Endodermal cell (in vitro differentiated cells): Measurements from ENCODE around the gene FHAD1. TPM values are rescaled to one million over a fixed set of nuclear protein-coding genes. Genes with fewer than 3 reads are reported as not detected.

ENCODE experiments used
- DNase-seq: peaks from one replicate; pipeline ENCODE4 v3.0.0-alpha.2; 2017
- H3K27ac ChIP-seq: 2 replicates; pipeline ENCODE4 v1.5.1; 2013; ENCODE audit warnings: mild to moderate bottlenecking, low read depth, low read length, moderate library complexity
- H3K27me3 ChIP-seq: 2 replicates; pipeline ENCODE4 v1.6.1; 2013; ENCODE audit warnings: mild to moderate bottlenecking, low read length, moderate library complexity; ENCODE audit not compliant: insufficient read depth, control insufficient read depth, poor library complexity, severe bottlenecking
- H3K36me3 ChIP-seq: 2 replicates; pipeline ENCODE4 v1.7.0; 2013; ENCODE audit warnings: mild to moderate bottlenecking, low read length, moderate library complexity; ENCODE audit not compliant: control insufficient read depth, insufficient read depth
- H3K4me1 ChIP-seq: one replicate; pipeline ENCODE4 v1.7.0; 2013; ENCODE audit warnings: low read length; ENCODE audit not compliant: control insufficient read depth, insufficient read depth
- H3K4me3 ChIP-seq: 2 replicates; pipeline ENCODE4 v1.5.1; 2013; ENCODE audit warnings: mild to moderate bottlenecking, low read length, moderate library complexity
- H3K9ac ChIP-seq: 2 replicates; pipeline ENCODE4 v1.6.1; 2013; ENCODE audit warnings: mild to moderate bottlenecking, low read length, moderate library complexity; ENCODE audit not compliant: poor library complexity, severe bottlenecking; ENCODE audit errors: extremely low read depth
- H3K9me3 ChIP-seq: 2 replicates; pipeline ENCODE4 v1.6.1; 2013; ENCODE audit warnings: mild to moderate bottlenecking, low read length, moderate library complexity; ENCODE audit not compliant: control insufficient read depth
- H3K27ac Mint-ChIP-seq: 2 replicates; pipeline ENCODE4 v1.8.0; 2020; ENCODE audit warnings: mixed read lengths
- H3K27me3 Mint-ChIP-seq: 2 replicates; pipeline ENCODE4 v1.8.0; 2021; ENCODE audit warnings: mild to moderate bottlenecking, mixed read lengths; ENCODE audit not compliant: insufficient read depth
- H3K36me3 Mint-ChIP-seq: 2 replicates; pipeline ENCODE4 v1.8.0; 2020; ENCODE audit warnings: low read depth, mixed read lengths
- H3K4me1 Mint-ChIP-seq: 2 replicates; pipeline ENCODE4 v1.8.0; 2020; ENCODE audit warnings: mixed read lengths
- H3K4me3 Mint-ChIP-seq: 2 replicates; pipeline ENCODE4 v1.8.0; 2020; ENCODE audit warnings: mild to moderate bottlenecking, moderate library complexity, mixed read lengths
- H3K9me3 Mint-ChIP-seq: 2 replicates; pipeline ENCODE4 v1.8.0; 2020; ENCODE audit warnings: mild to moderate bottlenecking, mixed read lengths
- CTCF ChIP-seq: fragments of 200-600 bp; sonication (generic); conservative IDR thresholded peaks from 2 replicates; pipeline ENCODE4 v1.5.0; 2021; ENCODE audit warnings: antibody characterized with exemption, mild to moderate bottlenecking
- WGBS, 2 experiments: methylation state at CpG; one replicate each; pipeline versions ENCODE4 v1.1.5 to v1.1.7; 2013; ENCODE audit warnings: missing lambda C conversion rate in 2 of 2, mixed read lengths in 1 of 2; ENCODE audit not compliant: insufficient coverage in 1 of 2, insufficient read length in 1 of 2; 5-methylcytosine and 5-hydroxymethylcytosine counted together
- total RNA-seq, 2 donors: library from RNA; stranded (reverse); fragmentation: NEBNext Ultra II Directional in 1 of 2; extraction: Animal tissue kit (Norgen Biotek cat#: 25700) in 1 of 2; gene quantifications; 2 replicates in 1 of 2; 3 replicates in 1 of 2; pipeline ENCODE4 v1.2.1, GENCODE V29; 2021

Gene FHAD1
- total RNA-seq, 2 donors from 2014 or later = 2.9 to 3.6 TPM

DNA sequence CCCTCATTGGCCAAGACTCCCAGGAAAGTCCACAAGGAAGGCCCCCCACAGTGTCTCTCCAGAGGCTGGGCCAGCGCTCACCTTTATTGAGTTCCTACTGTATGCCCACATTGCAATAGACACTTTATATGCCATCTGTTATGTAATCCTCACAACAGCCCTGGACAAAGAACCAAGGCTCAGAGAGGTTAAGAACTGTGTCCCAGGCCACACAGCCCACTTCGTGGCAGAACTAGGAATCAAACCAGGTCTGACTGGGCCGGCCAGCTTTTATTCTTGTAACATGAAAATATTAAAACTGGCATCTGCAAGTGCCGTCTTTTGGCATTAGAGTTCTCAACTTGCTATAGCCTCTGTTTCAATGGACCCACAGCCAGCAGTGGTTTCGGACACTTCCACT lies 195.7 kb downstream of the FHAD1 start:
- Mint-ChIP-seq H3K36me3 (no peaks in the 10 kb centered on the region), H3K4me3 (no peak overlapping the region), H3K27me3 (no peaks in the 10 kb centered on the region), H3K9me3 (no peaks in the 10 kb centered on the region), H3K4me1 (no peaks in the 10 kb centered on the region), H3K27ac (no peak overlapping the region)
- H3K4me1 ChIP-seq = no peaks in the 10 kb centered on the region
- no peaks in the 10 kb centered on the region for H3K36me3 ChIP-seq
- H3K4me3 ChIP-seq = no peak overlapping the region
- no peak for DNase-seq
- H3K9ac ChIP-seq = no peak overlapping the region
- WGBS, 2 experiments = 89 to 91% methylated on average over 5 of the region's 5 CpGs
- no peak overlapping the region for H3K27ac ChIP-seq
- no peaks in the 10 kb centered on the region for H3K9me3 ChIP-seq
- TF ChIP-seq CTCF = no peak
- H3K27me3 ChIP-seq = no peaks in the 10 kb centered on the region

GRCh38 chr1:15443281-15443680 lies 196.3 kb downstream of the FHAD1 start:
- Mint-ChIP-seq H3K27me3 (no peaks in the 10 kb centered on the region), H3K4me1 (no peaks in the 10 kb centered on the region), H3K36me3 (no peaks in the 10 kb centered on the region), H3K9me3 (no peaks in the 10 kb centered on the region), H3K27ac (no peak overlapping the region), H3K4me3 (no peak overlapping the region)
- WGBS, 2 experiments = 76 to 86% methylated on average over 5 of the region's 5 CpGs
- Histone ChIP-seq H3K4me1 (no peaks in the 10 kb centered on the region), H3K4me3 (no peak overlapping the region), H3K36me3 (no peaks in the 10 kb centered on the region), H3K27ac (no peak overlapping the region), H3K9ac (no peak overlapping the region), H3K9me3 (no peaks in the 10 kb centered on the region), H3K27me3 (no peaks in the 10 kb centered on the region)
- TF ChIP-seq CTCF = no peak
- no peak for DNase-seq

GRCh38 chr1:15444468-15445389 lies 197.7 kb downstream of the FHAD1 start:
- no peak overlapping the region for H3K27ac ChIP-seq
- no peak overlapping the region for H3K4me3 ChIP-seq
- H3K9me3 ChIP-seq = no peaks in the 10 kb centered on the region
- TF ChIP-seq CTCF = no peak
- Mint-ChIP-seq H3K4me1 (no peaks in the 10 kb centered on the region), H3K36me3 (no peaks in the 10 kb centered on the region), H3K27me3 (no peaks in the 10 kb centered on the region), H3K27ac (no peak overlapping the region), H3K4me3 (no peak overlapping the region), H3K9me3 (no peaks in the 10 kb centered on the region)
- H3K36me3 ChIP-seq = no peaks in the 10 kb centered on the region
- H3K4me1 ChIP-seq = no peaks in the 10 kb centered on the region
- no peaks in the 10 kb centered on the region for H3K27me3 ChIP-seq
- DNase-seq = no peak
- WGBS, 2 experiments = 95 to 96% methylated on average over 12 to 17 of the region's 17 CpGs
- H3K9ac ChIP-seq = no peak overlapping the region
